ENCODE measurements around the gene MAN1C1. TPM values are rescaled to one million over a fixed set of nuclear protein-coding genes. Genes with fewer than 3 reads are reported as not detected.

The MAN1C1 gene
- total RNA-seq, 1 experiment from 2014 or later: 9.3 TPM

DNA sequence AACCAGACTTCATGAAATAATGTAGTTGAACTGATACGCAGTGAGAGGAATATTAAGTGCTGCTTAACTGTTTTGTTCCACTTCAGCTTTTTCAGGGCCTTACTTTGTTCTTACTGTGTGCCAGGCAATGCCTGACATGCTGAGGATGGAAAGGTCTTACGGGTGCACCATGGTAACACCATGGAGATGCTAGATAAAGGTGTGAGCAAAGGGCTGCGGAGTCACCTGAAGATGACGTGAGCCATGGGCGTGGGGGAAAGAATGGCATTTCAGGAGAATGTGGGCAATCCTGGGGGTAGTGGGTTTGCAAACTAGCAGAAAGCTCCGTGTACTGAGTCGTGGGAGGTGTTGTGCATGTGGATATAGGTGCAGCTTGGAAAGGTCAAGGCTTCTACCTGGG lies 27.3 kb downstream of the MAN1C1 start:
- Histone ChIP-seq H3K79me2 (ENCODE audit: insufficient read depth, low read length) (no peaks in the 10 kb centered on the region), H3K23me2 (ENCODE audit: insufficient read length, low read depth, low read length, poor library complexity, severe bottlenecking) (no peaks in the 10 kb centered on the region)
- peaks cover 10 to 18% of the 10 kb centered on the region in 2 experiments for H3K4me1 Mint-ChIP-seq

More for the DNA sequence above, 27.3 kb downstream of the MAN1C1 start:
- no peak overlapping the region for H4K91ac ChIP-seq (ENCODE audit: insufficient read length, low read depth, low read length)
- WGBS (ENCODE audit: extremely low coverage, insufficient read length, low lambda C conversion rate): no CpG with 5 or more reads among the region's 7 CpGs
- H3K36me3 Mint-ChIP-seq (ENCODE audit: insufficient read depth in 1 of 3, low read depth in 3 of 3): no peaks in the 10 kb centered on the region
- H2AFZ ChIP-seq (ENCODE audit: low read length): no peak overlapping the region
- no peak overlapping the region for H3K23ac ChIP-seq (ENCODE audit: insufficient read length, low read depth, low read length)
- peaks cover 29% of the 10 kb centered on the region for H3K27me3 Mint-ChIP-seq (ENCODE audit: low read depth)
- no peak overlapping the region for H4K5ac ChIP-seq (ENCODE audit: insufficient read length, low read depth, low read length)
- TF ChIP-seq, protein P1, sequence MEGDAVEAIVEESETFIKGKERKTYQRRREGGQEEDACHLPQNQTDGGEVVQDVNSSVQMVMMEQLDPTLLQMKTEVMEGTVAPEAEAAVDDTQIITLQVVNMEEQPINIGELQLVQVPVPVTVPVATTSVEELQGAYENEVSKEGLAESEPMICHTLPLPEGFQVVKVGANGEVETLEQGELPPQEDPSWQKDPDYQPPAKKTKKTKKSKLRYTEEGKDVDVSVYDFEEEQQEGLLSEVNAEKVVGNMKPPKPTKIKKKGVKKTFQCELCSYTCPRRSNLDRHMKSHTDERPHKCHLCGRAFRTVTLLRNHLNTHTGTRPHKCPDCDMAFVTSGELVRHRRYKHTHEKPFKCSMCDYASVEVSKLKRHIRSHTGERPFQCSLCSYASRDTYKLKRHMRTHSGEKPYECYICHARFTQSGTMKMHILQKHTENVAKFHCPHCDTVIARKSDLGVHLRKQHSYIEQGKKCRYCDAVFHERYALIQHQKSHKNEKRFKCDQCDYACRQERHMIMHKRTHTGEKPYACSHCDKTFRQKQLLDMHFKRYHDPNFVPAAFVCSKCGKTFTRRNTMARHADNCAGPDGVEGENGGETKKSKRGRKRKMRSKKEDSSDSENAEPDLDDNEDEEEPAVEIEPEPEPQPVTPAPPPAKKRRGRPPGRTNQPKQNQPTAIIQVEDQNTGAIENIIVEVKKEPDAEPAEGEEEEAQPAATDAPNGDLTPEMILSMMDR (conservative IDR thresholded peaks at IDR 0.05): no peak
- no peak overlapping the region for H3K56ac ChIP-seq (ENCODE audit: insufficient read length, low read depth, low read length)
- H3K4me2 ChIP-seq (ENCODE audit: insufficient read depth, insufficient read length, low read length): no peak overlapping the region
- no peak overlapping the region for H4K8ac ChIP-seq (replicated peaks; ENCODE audit: insufficient read length, low read depth, low read length)
- H3K9me3 ChIP-seq (ENCODE audit: control insufficient read depth, low read depth, low read length): no peaks in the 10 kb centered on the region
- no peaks in the 10 kb centered on the region for H4K20me1 ChIP-seq (ENCODE audit: control insufficient read depth, insufficient read depth, insufficient read length)
- no peak overlapping the region for H2BK5ac ChIP-seq (ENCODE audit: insufficient read length, low read length)
- H2AK5ac ChIP-seq (ENCODE audit: insufficient read length, low read length): no peak overlapping the region
- no peak overlapping the region for H3K18ac ChIP-seq (ENCODE audit: insufficient read length, low read depth, low read length)
- no peak overlapping the region for H2BK120ac ChIP-seq (ENCODE audit: low read depth, low read length, poor library complexity, severe bottlenecking)
- H3K27ac ChIP-seq (ENCODE audit: insufficient read length, low read depth, low read length): no peak overlapping the region
- H3K9me3 Mint-ChIP-seq: no peaks in the 10 kb centered on the region; a peak in 1 of 5 replicates
- no peak overlapping the region for H3K4ac ChIP-seq (ENCODE audit: low read depth, low read length)
- peak overlapping the region in 1 of 3 experiments; percentile 17; a peak in 1 of 7 replicates for H3K27ac Mint-ChIP-seq
- no peaks in the 10 kb centered on the region for H3K27me3 ChIP-seq (ENCODE audit: insufficient read depth, low read length)
- no peak overlapping the region for H2BK15ac ChIP-seq (ENCODE audit: low read depth, low read length)
- no peaks in the 10 kb centered on the region for H3K79me1 ChIP-seq (ENCODE audit: insufficient read depth, low read depth, low read length, poor library complexity, severe bottlenecking)
- DNase-seq: no peak
- no peak overlapping the region for H2BK12ac ChIP-seq (ENCODE audit: insufficient read length, low read depth, low read length)
- no peak overlapping the region for H3K9ac ChIP-seq (ENCODE audit: extremely low read depth, insufficient read length, low read length)
- H2BK20ac ChIP-seq (ENCODE audit: low read depth, low read length, poor library complexity, severe bottlenecking): no peak overlapping the region
- no peak overlapping the region for H3T11ph ChIP-seq (ENCODE audit: low read length)
- no peak overlapping the region for H3K4me3 Mint-ChIP-seq
- H3K14ac ChIP-seq (ENCODE audit: insufficient read depth, low read length): no peak overlapping the region
- H3K4me1 ChIP-seq (ENCODE audit: insufficient read depth, low read length): no peaks in the 10 kb centered on the region
